Mesenchymal stem cell (in vitro differentiated cells and primary cell): Measurements from ENCODE around the gene NOC2L.

Source experiments
- DNase-seq: peaks from one replicate; pipeline ENCODE4 v3.0.0-alpha.2; 2013
- H2AFZ ChIP-seq: one replicate; pipeline ENCODE4 v1.6.1; 2013; ENCODE audit warnings: low read depth, mild to moderate bottlenecking, control low read depth, inconsistent platforms, low read length, moderate library complexity
- H2AK5ac ChIP-seq: 2 replicates; pipeline ENCODE4 v1.6.1; 2013; ENCODE audit warnings: low read length, moderate library complexity, mild to moderate bottlenecking, inconsistent platforms; ENCODE audit not compliant: severe bottlenecking
- H2BK120ac ChIP-seq: one replicate; pipeline ENCODE4 v1.6.1; 2013; ENCODE audit warnings: low read depth, mild to moderate bottlenecking, inconsistent platforms, low read length, moderate library complexity
- H2BK12ac ChIP-seq, 2 experiments: one replicate each; pipeline ENCODE4 v1.6.1; 2013; ENCODE audit warnings: inconsistent platforms in 2 of 2, low read length in 2 of 2, mild to moderate bottlenecking in 2 of 2, moderate library complexity in 2 of 2, control low read depth in 1 of 2
- H2BK15ac ChIP-seq: one replicate; pipeline ENCODE4 v1.6.1; 2013; ENCODE audit warnings: mild to moderate bottlenecking, low read depth, inconsistent platforms; ENCODE audit not compliant: poor library complexity, severe bottlenecking
- H2BK5ac ChIP-seq: 2 replicates; pipeline ENCODE4 v1.6.1; 2013; ENCODE audit warnings: low read depth, mild to moderate bottlenecking, low read length, control low read depth, inconsistent platforms; ENCODE audit not compliant: poor library complexity, severe bottlenecking
- H3K14ac ChIP-seq, 2 experiments: one replicate each; pipeline ENCODE4 v1.6.1; 2013; ENCODE audit warnings: inconsistent platforms in 2 of 2, low read length in 2 of 2, control low read depth in 1 of 2, mild to moderate bottlenecking in 1 of 2, moderate library complexity in 1 of 2
- H3K18ac ChIP-seq, 2 experiments: one replicate each; pipeline ENCODE4 v1.6.1; 2013; ENCODE audit warnings: inconsistent platforms in 2 of 2, low read length in 2 of 2, control low read depth in 1 of 2, low read depth in 1 of 2, mild to moderate bottlenecking in 1 of 2
- H3K23ac ChIP-seq, 2 experiments: one replicate each; pipeline ENCODE4 v1.6.1; 2013; ENCODE audit warnings: inconsistent platforms in 2 of 2, low read length in 2 of 2, mild to moderate bottlenecking in 2 of 2, moderate library complexity in 2 of 2, control low read depth in 1 of 2
- H3K27ac ChIP-seq: 2 replicates; pipeline ENCODE4 v1.5.1; 2013; ENCODE audit warnings: mild to moderate bottlenecking, moderate library complexity, low read length, control low read depth, inconsistent platforms; ENCODE audit not compliant: poor library complexity, severe bottlenecking
- H3K27me3 ChIP-seq, 2 experiments: 2 replicates each; pipeline versions ENCODE4 v1.6.1 to v1.7.0; 2013; ENCODE audit warnings: low read length in 2 of 2, mild to moderate bottlenecking in 2 of 2, moderate library complexity in 2 of 2, control low read depth in 1 of 2, inconsistent platforms in 1 of 2; ENCODE audit not compliant: control insufficient read depth in 1 of 2, insufficient read depth in 1 of 2
- H3K36me3 ChIP-seq, 2 experiments: 2 replicates each; pipeline versions ENCODE4 v1.6.1 to v1.7.0; 2013; ENCODE audit warnings: low read length in 2 of 2, control low read depth in 1 of 2, inconsistent platforms in 1 of 2, low read depth in 1 of 2, mild to moderate bottlenecking in 1 of 2; ENCODE audit not compliant: insufficient read depth in 2 of 2, control insufficient read depth in 1 of 2
- H3K4ac ChIP-seq, 2 experiments: one replicate each; pipeline ENCODE4 v1.6.1; 2013; ENCODE audit warnings: inconsistent platforms in 2 of 2, low read length in 2 of 2, mild to moderate bottlenecking in 2 of 2, moderate library complexity in 2 of 2, control low read depth in 1 of 2, low read depth in 1 of 2
- H3K4me1 ChIP-seq: 2 replicates; pipeline ENCODE4 v1.6.1; 2013; ENCODE audit warnings: low read depth, low read length, control low read depth; ENCODE audit not compliant: control insufficient read depth, insufficient read depth
- H3K4me2 ChIP-seq: 2 replicates; pipeline ENCODE4 v1.6.1; 2013; ENCODE audit warnings: low read length, mild to moderate bottlenecking, inconsistent platforms; ENCODE audit not compliant: poor library complexity, severe bottlenecking
- H3K4me3 ChIP-seq, 2 experiments: 2 replicates each; pipeline versions ENCODE4 v1.5.1 to v1.7.0; 2013; ENCODE audit warnings: low read length in 2 of 2, mild to moderate bottlenecking in 2 of 2, control low read depth in 1 of 2, low read depth in 1 of 2; ENCODE audit not compliant: insufficient read depth in 1 of 2
- H3K79me1 ChIP-seq: replicated peaks from 2 replicates; pipeline ENCODE4 v1.6.1; 2013; ENCODE audit warnings: mild to moderate bottlenecking, control low read depth, low read length, inconsistent platforms; ENCODE audit not compliant: poor library complexity, severe bottlenecking
- H3K9ac ChIP-seq: 2 replicates; pipeline ENCODE4 v1.7.0; 2013; ENCODE audit warnings: mild to moderate bottlenecking, low read length, moderate library complexity
- H3K9me3 ChIP-seq: 2 replicates; pipeline ENCODE4 v1.7.0; 2013; ENCODE audit warnings: mild to moderate bottlenecking, low read length; ENCODE audit not compliant: control insufficient read depth
- H4K8ac ChIP-seq: one replicate; pipeline ENCODE4 v1.6.1; 2013; ENCODE audit warnings: inconsistent platforms, mild to moderate bottlenecking, low read length, moderate library complexity
- H4K91ac ChIP-seq: one replicate; pipeline ENCODE4 v1.6.1; 2013; ENCODE audit warnings: mild to moderate bottlenecking, low read length, inconsistent platforms
- WGBS: methylation state at CpG from one replicate; pipeline ENCODE4 v1.1.7; 2013; ENCODE audit warnings: mixed read lengths; 5-methylcytosine and 5-hydroxymethylcytosine counted together

The NOC2L gene

DNA sequence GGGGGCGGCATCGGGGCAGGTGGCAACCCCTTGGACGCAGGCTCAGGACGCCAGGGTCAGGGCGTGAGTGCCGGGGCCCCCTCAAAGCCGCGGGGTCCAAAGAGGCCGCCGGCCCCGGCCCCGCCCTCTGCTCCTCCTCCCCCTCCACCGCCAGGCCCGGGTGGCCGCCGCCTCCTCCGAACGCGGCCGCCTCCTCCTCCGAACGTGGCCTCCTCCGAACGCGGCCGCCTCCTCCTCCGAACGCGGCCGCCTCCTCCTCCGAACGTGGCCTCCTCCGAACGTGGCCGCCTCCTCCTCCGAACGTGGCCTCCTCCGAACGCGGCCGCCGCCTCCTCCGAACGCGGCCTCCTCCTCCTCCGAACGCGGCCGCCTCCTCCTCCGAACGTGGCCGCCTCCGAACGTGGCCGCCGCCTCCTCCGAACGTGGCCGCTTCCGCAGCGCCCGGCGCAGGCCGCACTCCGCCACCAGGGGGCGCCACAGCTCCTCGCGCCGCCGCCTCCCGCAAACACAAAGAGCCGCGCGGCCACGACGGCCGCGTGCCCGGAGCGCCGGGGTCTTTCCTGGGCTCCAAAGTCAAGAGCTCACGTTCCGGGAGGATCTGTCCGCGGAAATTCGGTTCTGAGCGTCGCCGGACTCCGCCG lies 54.6 kb downstream of the NOC2L start:
- WGBS: under 1% methylated on average over 65 of the region's 91 CpGs
- Histone ChIP-seq H2BK12ac (peak overlapping the region in 1 of 2 experiments; percentile 76), H3K9me3 (no peaks in the 10 kb centered on the region)

DNA sequence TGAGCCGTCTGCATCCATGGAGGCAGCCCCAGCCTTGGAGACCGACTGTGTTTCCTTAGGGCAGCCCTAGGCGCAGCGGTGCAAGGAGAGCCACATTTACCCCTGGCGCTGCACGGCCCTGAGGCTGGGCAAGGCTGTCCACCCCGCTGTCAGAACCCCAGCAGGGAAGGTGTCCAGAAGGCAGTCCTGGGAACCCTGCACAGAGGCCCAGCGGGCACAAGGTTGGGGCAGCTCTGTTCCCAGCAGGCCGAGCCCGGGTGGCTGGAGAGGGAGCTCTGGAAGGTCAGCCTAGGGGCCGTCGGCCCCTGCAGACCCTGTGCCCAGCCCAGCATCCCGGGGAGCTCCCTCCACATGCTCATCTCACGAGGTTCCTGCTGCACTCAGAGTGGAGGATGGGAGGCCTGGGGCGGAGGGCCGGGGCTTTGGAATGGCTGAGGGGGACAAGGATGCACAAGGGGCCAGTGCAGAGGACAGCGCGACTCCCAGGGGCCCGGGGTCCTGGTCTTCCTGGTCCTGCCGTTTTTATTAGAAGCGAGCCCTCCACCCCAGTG lies 55.3 kb downstream of the NOC2L start:
- Histone ChIP-seq H3K4me3 (peak overlapping the region in 1 of 2 experiments; percentile 53), H3K9ac (peak overlapping the region; percentile 61), H3K79me1 (no peaks in the 10 kb centered on the region), H2BK12ac (peak overlapping the region in 1 of 2 experiments; percentile 6), H3K9me3 (no peaks in the 10 kb centered on the region), H3K23ac (no peak overlapping the region), H2AK5ac (no peak overlapping the region), H3K27me3 (peaks cover 25 to 30% of the 10 kb centered on the region in 2 experiments), H3K27ac (no peak overlapping the region), H3K14ac (peak overlapping the region in 1 of 2 experiments; percentile 18), H3K18ac (peak overlapping the region; percentile 38 to 75), H4K8ac (peak overlapping the region; percentile 56), H2BK5ac (no peak overlapping the region), H3K4me2 (no peak overlapping the region), H2AFZ (no peak overlapping the region), H3K36me3 (peaks cover 0 to 2% of the 10 kb centered on the region in 2 experiments), H2BK120ac (peak overlapping the region; percentile 74), H4K91ac (peak overlapping the region; percentile 25), H3K4ac (peak overlapping the region in 1 of 2 experiments; percentile 44), H3K4me1 (peaks cover 27% of the 10 kb centered on the region), H2BK15ac (no peak overlapping the region)
- 92% methylated on average over 16 of the region's 21 CpGs for WGBS
- DNase-seq: no peak

More for the DNA sequence above, 54.6 kb downstream of the NOC2L start:
- H3K27me3 ChIP-seq: peaks cover 25 to 26% of the 10 kb centered on the region in 2 experiments
- no peak overlapping the region for H2BK5ac ChIP-seq
- H4K91ac ChIP-seq: no peak overlapping the region
- no peaks in the 10 kb centered on the region for H3K79me1 ChIP-seq
- H2BK120ac ChIP-seq: peak overlapping the region; percentile 74
- H3K18ac ChIP-seq: peak overlapping the region; percentile 66 to 89
- H3K4me2 ChIP-seq: peak overlapping the region; percentile 74
- no peak overlapping the region for H3K4ac ChIP-seq
- no peak overlapping the region for H3K23ac ChIP-seq
- peak overlapping the region; percentile 81 for H2AFZ ChIP-seq
- H3K14ac ChIP-seq: no peak overlapping the region
- peak overlapping the region; percentile 56 for H2BK15ac ChIP-seq
- H3K36me3 ChIP-seq: peaks cover 0 to 2% of the 10 kb centered on the region in 2 experiments
- peak overlapping the region in 1 of 2 experiments; percentile 48 for H3K4me3 ChIP-seq
- peaks cover 27% of the 10 kb centered on the region for H3K4me1 ChIP-seq
- H2AK5ac ChIP-seq: no peak overlapping the region
- DNase-seq: peak; percentile 76
- H3K27ac ChIP-seq: no peak overlapping the region
- H4K8ac ChIP-seq: peak overlapping the region; percentile 81
- no peak overlapping the region for H3K9ac ChIP-seq

- Histone ChIP-seq H3K4me1 (peaks cover 27% of the 10 kb centered on the region), H2AFZ (no peak overlapping the region), H3K9ac (peak overlapping the region; percentile 61), H4K91ac (no peak overlapping the region), H3K23ac (no peak overlapping the region), H2BK15ac (no peak overlapping the region), H2BK12ac (peak overlapping the region in 1 of 2 experiments; percentile 6), H3K9me3 (no peaks in the 10 kb centered on the region), H2BK120ac (no peak overlapping the region), H3K27ac (no peak overlapping the region), H3K36me3 (peaks cover 0 to 2% of the 10 kb centered on the region in 2 experiments), H3K27me3 (peaks cover 28 to 35% of the 10 kb centered on the region in 2 experiments), H3K4me3 (no peak overlapping the region), H3K4me2 (no peak overlapping the region), H4K8ac (no peak overlapping the region), H3K4ac (no peak overlapping the region), H2AK5ac (no peak overlapping the region), H3K14ac (no peak overlapping the region), H3K18ac (no peak overlapping the region), H3K79me1 (no peaks in the 10 kb centered on the region), H2BK5ac (no peak overlapping the region)
- DNase-seq: no peak
- WGBS: 89% methylated on average over 10 of the region's 10 CpGs
Measured at GRCh38 chr1:903305-903704, 55.8 kb downstream of the NOC2L start.

GRCh38 chr1:902802-903201 lies 56.3 kb downstream of the NOC2L start:
- H2BK120ac ChIP-seq: no peak overlapping the region
- no peak overlapping the region for H3K9ac ChIP-seq
- no peak overlapping the region for H2BK5ac ChIP-seq
- no peak overlapping the region for H2BK12ac ChIP-seq
- H3K9me3 ChIP-seq: no peaks in the 10 kb centered on the region
- no peak overlapping the region for H3K4ac ChIP-seq
- H2BK15ac ChIP-seq: no peak overlapping the region
- WGBS: 97% methylated on average over 21 of the region's 21 CpGs
- peaks cover 33 to 40% of the 10 kb centered on the region in 2 experiments for H3K27me3 ChIP-seq
- H3K27ac ChIP-seq: no peak overlapping the region
- no peak overlapping the region for H3K23ac ChIP-seq
- no peak for DNase-seq
- peaks cover 25% of the 10 kb centered on the region for H3K4me1 ChIP-seq
- no peak overlapping the region for H3K4me3 ChIP-seq
- no peak overlapping the region for H3K4me2 ChIP-seq
- H3K36me3 ChIP-seq: peaks cover 0 to 2% of the 10 kb centered on the region in 2 experiments
- H4K91ac ChIP-seq: no peak overlapping the region
- H2AFZ ChIP-seq: no peak overlapping the region
- no peak overlapping the region for H4K8ac ChIP-seq
- H3K14ac ChIP-seq: no peak overlapping the region
- no peak overlapping the region for H3K18ac ChIP-seq
- no peaks in the 10 kb centered on the region for H3K79me1 ChIP-seq
- H2AK5ac ChIP-seq: no peak overlapping the region
